ENCODE data around the gene GALNTL6. TPM values are rescaled to one million over a fixed set of nuclear protein-coding genes. Genes with fewer than 3 reads are reported as not detected.

GALNTL6 gene
- total and polyA plus RNA-seq, 2 donors (not counting 3 experiments of a cell fraction or from before 2014, with no cell fraction given), result not detected

- no peak overlapping the region for H2AFZ ChIP-seq (ENCODE audit: low read depth, low read length)
- ChIA-PET POLR2A (no interaction called here), CTCF (no interaction called here)
- no peaks in the 10 kb centered on the region for H3K79me2 ChIP-seq (ENCODE audit: control insufficient read depth, insufficient read depth, low read length)
- no peak overlapping the region for H3K4me3 ChIP-seq (replicated peaks in 1 of 3; ENCODE audit: insufficient read depth in 1 of 3, low read depth in 1 of 3, low read length in 3 of 3)
- no peak overlapping the region for H3K4me2 ChIP-seq (ENCODE audit: insufficient read depth, low read length)
- H3K36me3 ChIP-seq (ENCODE audit: control insufficient read depth in 2 of 2, extremely low read depth in 1 of 2, insufficient read depth in 2 of 2, low read length in 2 of 2), result no peaks in the 10 kb centered on the region
- H3K4me1 ChIP-seq (ENCODE audit: control insufficient read depth, extremely low read depth, insufficient read depth, low read length), result no peaks in the 10 kb centered on the region
- DNase-seq (ENCODE audit: low read depth, low spot score), result peak; percentile 37
- BruUV-seq (replicated peaks), result no TSS peak
- peaks cover 0 to 2% of the 10 kb centered on the region in 2 experiments for H3K27me3 ChIP-seq (ENCODE audit: control insufficient read depth in 2 of 2, insufficient read depth in 2 of 2, low read length in 2 of 2)
- no peak for FAIRE-seq
- no peak overlapping the region for H3K27ac ChIP-seq (ENCODE audit: insufficient read depth, low read depth, low read length)
- intact Hi-C loops (cut with micrococcal nuclease), result no loop called here
- dilution Hi-C loops (cut with MboI; ENCODE audit: extremely low pct_ligation_motif_present, low sequenced_read_pairs), result no loop called here
- no peaks in the 10 kb centered on the region for H3K9me1 ChIP-seq (replicated peaks; ENCODE audit: control insufficient read depth, extremely low read depth, insufficient read depth, low read length)
- no peak overlapping the region for H3K9ac ChIP-seq (replicated peaks; ENCODE audit: extremely low read depth, insufficient read depth, low read length)
- H3K9me3 ChIP-seq (replicated peaks; ENCODE audit: control insufficient read depth, insufficient read depth, low read length), result no peaks in the 10 kb centered on the region
- no peaks in the 10 kb centered on the region for H4K20me1 ChIP-seq (replicated peaks; ENCODE audit: control insufficient read depth, extremely low read depth, insufficient read depth, low read length)
- TF ChIP-seq EZH2 (IDR thresholded peaks at IDR 0.05; ENCODE audit: borderline replicate concordance, low read depth, low read length, severe bottlenecking) (no peak), MYC (IDR thresholded peaks at IDR 0.05; ENCODE audit: low read depth, low read length) (no peak), POLR2AphosphoS5 (IDR thresholded peaks at IDR 0.05; ENCODE audit: insufficient read depth, low read depth, low read length) (no peak)
These were observed 1114.1 kb downstream of the GALNTL6 start for GRCh38 chr4:172927096-172927814.

- intact Hi-C loops (cut with micrococcal nuclease), result no loop called here
- BruUV-seq (replicated peaks), result no TSS peak
- POLR2A ChIA-PET, result no interaction called here
These were observed 1115.1 kb downstream of the GALNTL6 start for GRCh38 chr4:172928347-172928746.

More at GRCh38 chr4:172928347-172928746, 1115.1 kb downstream of the GALNTL6 start:
- H3K4me3 ChIP-seq (replicated peaks in 1 of 3; ENCODE audit: insufficient read depth in 1 of 3, low read depth in 1 of 3, low read length in 3 of 3), result no peak overlapping the region
- no peaks in the 10 kb centered on the region for H4K20me1 ChIP-seq (replicated peaks; ENCODE audit: control insufficient read depth, extremely low read depth, insufficient read depth, low read length)
- no peaks in the 10 kb centered on the region for H3K9me3 ChIP-seq (replicated peaks; ENCODE audit: control insufficient read depth, insufficient read depth, low read length)
- no peaks in the 10 kb centered on the region for H3K4me1 ChIP-seq (ENCODE audit: control insufficient read depth, extremely low read depth, insufficient read depth, low read length)
- DNase-seq (ENCODE audit: low read depth, low spot score), result no peak
- H3K79me2 ChIP-seq (ENCODE audit: control insufficient read depth, insufficient read depth, low read length), result no peaks in the 10 kb centered on the region
- no peak overlapping the region for H2AFZ ChIP-seq (ENCODE audit: low read depth, low read length)
- no peak overlapping the region for H3K27ac ChIP-seq (ENCODE audit: insufficient read depth, low read depth, low read length)
- no peak for FAIRE-seq
- H3K36me3 ChIP-seq (ENCODE audit: control insufficient read depth in 2 of 2, extremely low read depth in 1 of 2, insufficient read depth in 2 of 2, low read length in 2 of 2), result no peaks in the 10 kb centered on the region
- CTCF ChIA-PET, result no interaction called here
- no peak overlapping the region for H3K9ac ChIP-seq (replicated peaks; ENCODE audit: extremely low read depth, insufficient read depth, low read length)
- peaks cover 0 to 2% of the 10 kb centered on the region in 2 experiments for H3K27me3 ChIP-seq (ENCODE audit: control insufficient read depth in 2 of 2, insufficient read depth in 2 of 2, low read length in 2 of 2)
- TF ChIP-seq POLR2A (IDR thresholded peaks at IDR 0.05; ENCODE audit: low read depth, low read length) (no peak), CTCF (IDR thresholded peaks at IDR 0.05; ENCODE audit: extremely low read depth in 1 of 2, insufficient read depth in 1 of 2, low read depth in 1 of 2, low read length in 2 of 2) (no peak), POLR2AphosphoS5 (IDR thresholded peaks at IDR 0.05; ENCODE audit: insufficient read depth, low read depth, low read length) (no peak), GATA2 (IDR thresholded peaks at IDR 0.05; ENCODE audit: insufficient read depth, insufficient read length, low read depth, low read length) (no peak), MAX (IDR thresholded peaks at IDR 0.05; ENCODE audit: insufficient read depth, insufficient read length) (no peak), FOS (IDR thresholded peaks at IDR 0.05; ENCODE audit: borderline replicate concordance, insufficient read depth, low read length) (no peak), MYC (IDR thresholded peaks at IDR 0.05; ENCODE audit: low read depth, low read length) (no peak)
- H3K4me2 ChIP-seq (ENCODE audit: insufficient read depth, low read length), result no peak overlapping the region
- dilution Hi-C loops (cut with MboI; ENCODE audit: extremely low pct_ligation_motif_present, low sequenced_read_pairs), result no loop called here
- H3K9me1 ChIP-seq (replicated peaks; ENCODE audit: control insufficient read depth, extremely low read depth, insufficient read depth, low read length), result no peaks in the 10 kb centered on the region

Data from endothelial cell of umbilical vein (primary cell).